ENCODE measurements around the gene TMEM19.
A peak's percentile ranks its signal among the peaks of the same experiment; 100 is the strongest.

Gene TMEM19

DNA sequence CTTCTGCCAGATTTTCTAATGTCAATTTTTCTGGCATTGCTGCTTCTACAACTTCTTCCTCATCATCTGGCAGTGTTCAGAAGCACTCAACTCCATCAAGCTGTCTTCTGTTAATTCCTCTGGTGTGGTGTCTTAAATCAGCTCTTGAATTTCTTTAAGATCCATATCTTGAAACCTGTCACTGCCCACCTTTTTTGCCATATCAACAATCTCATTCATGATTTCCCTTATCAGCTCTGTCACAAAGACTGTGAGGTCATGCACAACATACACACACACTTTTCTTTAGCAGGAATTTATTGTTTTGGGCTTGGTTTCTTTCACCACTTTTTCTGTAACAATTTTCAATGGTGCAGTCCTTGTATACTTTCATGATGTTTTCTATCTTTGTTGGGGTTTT, 14.6 kb upstream of the TMEM19 start:
- no peak overlapping the region for H3K4me3 ChIP-seq (ENCODE audit: low read length)
- H3K9ac ChIP-seq (ENCODE audit: low read length): no peak overlapping the region
- DNase-seq: peak; percentile 58
- H2BK15ac ChIP-seq (replicated peaks; ENCODE audit: low read depth): no peak overlapping the region
- H4K8ac ChIP-seq (ENCODE audit: low read depth, low read length): no peak overlapping the region
- no peak overlapping the region for H2AK5ac ChIP-seq (ENCODE audit: low read length)
- H3K27ac ChIP-seq (ENCODE audit: low read depth, low read length): no peak overlapping the region
- H3K79me2 ChIP-seq (ENCODE audit: control insufficient read depth, insufficient read depth, low read length): no peaks in the 10 kb centered on the region
- no peak overlapping the region for H3K23ac ChIP-seq (ENCODE audit: low read length)
- no peak overlapping the region for H4K5ac ChIP-seq (ENCODE audit: low read length)
- no peak overlapping the region for H3K4me2 ChIP-seq (ENCODE audit: low read length)
- no peak overlapping the region for H2BK120ac ChIP-seq (ENCODE audit: low read depth, low read length)
- no peaks in the 10 kb centered on the region for H3K36me3 ChIP-seq (ENCODE audit: control insufficient read depth, insufficient read depth, low read length)
- no peak overlapping the region for H3K4ac ChIP-seq (ENCODE audit: low read depth, low read length)
- no peak overlapping the region for H3K18ac ChIP-seq (ENCODE audit: low read length)
- no peak overlapping the region for H2BK5ac ChIP-seq (ENCODE audit: low read length)
- H3K79me1 ChIP-seq (ENCODE audit: low read length): no peaks in the 10 kb centered on the region
- no peak overlapping the region for H3K56ac ChIP-seq (ENCODE audit: low read length)
- H3K27me3 ChIP-seq (ENCODE audit: insufficient read depth, low read length, poor library complexity): no peaks in the 10 kb centered on the region
- H3K4me1 ChIP-seq (ENCODE audit: control insufficient read depth, low read depth, low read length): peaks cover 2% of the 10 kb centered on the region

DNA sequence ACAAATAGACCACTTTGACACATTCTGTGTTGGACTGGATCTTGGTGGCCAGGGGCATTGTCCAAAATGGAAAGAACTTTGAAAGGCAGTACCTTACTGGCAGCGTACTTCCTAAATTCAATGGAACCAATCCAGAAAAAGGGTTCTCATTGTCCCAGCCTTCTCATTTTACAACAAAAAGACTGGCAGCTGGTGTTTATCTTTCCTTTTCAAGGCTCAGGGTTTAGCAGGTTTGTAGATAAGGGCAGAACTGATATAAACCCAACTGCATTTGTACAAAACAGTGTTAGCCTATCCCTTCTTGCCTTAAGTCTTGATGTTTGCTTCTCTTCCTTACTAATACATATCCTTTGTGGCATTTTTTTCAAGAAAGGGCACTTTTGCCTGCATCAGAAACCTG, 14.1 kb upstream of the TMEM19 start:
- no CpG with 5 or more reads among the region's 1 CpG for WGBS (ENCODE audit: extremely low coverage, insufficient coverage, low lambda C conversion rate)
- Histone ChIP-seq H3K36me3 (ENCODE audit: control insufficient read depth, insufficient read depth, low read length) (no peaks in the 10 kb centered on the region), H2BK15ac (replicated peaks; ENCODE audit: low read depth) (no peak overlapping the region), H3K4me1 (ENCODE audit: control insufficient read depth, low read depth, low read length) (peaks cover 2% of the 10 kb centered on the region), H3K4me3 (ENCODE audit: low read length) (no peak overlapping the region), H2AK5ac (ENCODE audit: low read length) (no peak overlapping the region), H3K4me2 (ENCODE audit: low read length) (no peak overlapping the region), H3K18ac (ENCODE audit: low read length) (no peak overlapping the region), H4K8ac (ENCODE audit: low read depth, low read length) (no peak overlapping the region), H3K79me1 (ENCODE audit: low read length) (no peaks in the 10 kb centered on the region), H3K27ac (ENCODE audit: low read depth, low read length) (peak overlapping the region; percentile 33), H3K23ac (ENCODE audit: low read length) (no peak overlapping the region), H2BK5ac (ENCODE audit: low read length) (no peak overlapping the region), H3K9ac (ENCODE audit: low read length) (no peak overlapping the region), H3K79me2 (ENCODE audit: control insufficient read depth, insufficient read depth, low read length) (no peaks in the 10 kb centered on the region), H3K56ac (ENCODE audit: low read length) (no peak overlapping the region), H2BK120ac (ENCODE audit: low read depth, low read length) (no peak overlapping the region), H3K4ac (ENCODE audit: low read depth, low read length) (no peak overlapping the region), H3K27me3 (ENCODE audit: insufficient read depth, low read length, poor library complexity) (no peaks in the 10 kb centered on the region), H4K5ac (ENCODE audit: low read length) (no peak overlapping the region)
- DNase-seq: peak; percentile 79

DNA sequence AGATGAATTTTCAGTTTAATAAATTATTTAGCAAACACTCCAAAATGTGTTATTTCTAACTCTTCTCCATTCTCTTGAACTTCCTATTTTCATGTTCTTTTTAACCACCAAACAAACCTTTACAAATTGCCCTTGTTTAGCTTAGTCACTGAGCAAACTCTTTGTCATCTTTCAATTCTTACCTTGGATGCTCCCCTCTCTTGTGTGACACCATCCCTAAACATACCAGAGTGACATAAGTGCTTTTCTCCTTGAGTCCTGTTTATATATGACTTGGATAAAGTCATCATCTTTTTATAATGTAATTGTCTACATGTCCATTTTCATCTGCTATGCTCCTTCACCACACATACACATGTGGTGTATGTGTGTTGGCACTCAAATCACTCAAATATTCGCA, 3.4 kb upstream of the TMEM19 start:
- H3K27ac ChIP-seq (ENCODE audit: low read depth, low read length): no peak overlapping the region
- DNase-seq: no peak

DNA sequence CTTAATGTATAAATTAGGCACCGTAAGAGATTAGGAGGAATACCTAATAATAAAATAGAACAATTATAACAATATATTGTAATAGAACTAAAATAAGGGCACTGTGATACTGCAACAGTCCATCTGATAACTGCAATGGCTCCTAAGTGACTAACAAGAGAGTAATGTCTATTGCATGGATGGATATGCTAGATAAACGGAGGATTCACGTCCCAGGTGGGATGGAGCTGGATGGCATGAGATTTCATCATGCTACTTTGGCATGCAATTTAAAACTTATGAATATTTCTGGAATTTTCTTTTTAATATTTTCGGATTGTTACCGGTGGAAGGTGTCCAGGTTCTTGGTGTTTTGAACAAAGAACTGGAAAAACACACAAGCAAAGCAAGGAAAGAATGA, 2.2 kb upstream of the TMEM19 start:
- H3K27me3 ChIP-seq (ENCODE audit: insufficient read depth, low read length, poor library complexity): no peaks in the 10 kb centered on the region
- H3K4ac ChIP-seq (ENCODE audit: low read depth, low read length): no peak overlapping the region
- H3K4me3 ChIP-seq (ENCODE audit: low read length): no peak overlapping the region
- H3K18ac ChIP-seq (ENCODE audit: low read length): no peak overlapping the region
- H4K5ac ChIP-seq (ENCODE audit: low read length): no peak overlapping the region
- no peak for DNase-seq
- H3K23ac ChIP-seq (ENCODE audit: low read length): no peak overlapping the region
- no peak overlapping the region for H3K4me2 ChIP-seq (ENCODE audit: low read length)
- no peaks in the 10 kb centered on the region for H3K4me1 ChIP-seq (ENCODE audit: control insufficient read depth, low read depth, low read length)
- no peak overlapping the region for H3K56ac ChIP-seq (ENCODE audit: low read length)
- H2BK15ac ChIP-seq (replicated peaks; ENCODE audit: low read depth): no peak overlapping the region
- H4K8ac ChIP-seq (ENCODE audit: low read depth, low read length): no peak overlapping the region
- WGBS (ENCODE audit: extremely low coverage, insufficient coverage, low lambda C conversion rate): no CpG with 5 or more reads among the region's 5 CpGs
- no peak overlapping the region for H3K27ac ChIP-seq (ENCODE audit: low read depth, low read length)
- H3K9ac ChIP-seq (ENCODE audit: low read length): no peak overlapping the region
- H2BK120ac ChIP-seq (ENCODE audit: low read depth, low read length): no peak overlapping the region
- H3K79me1 ChIP-seq (ENCODE audit: low read length): no peaks in the 10 kb centered on the region
- no peak overlapping the region for H2AK5ac ChIP-seq (ENCODE audit: low read length)
- H2BK5ac ChIP-seq (ENCODE audit: low read length): no peak overlapping the region
- H3K79me2 ChIP-seq (ENCODE audit: control insufficient read depth, insufficient read depth, low read length): no peaks in the 10 kb centered on the region
- no peaks in the 10 kb centered on the region for H3K36me3 ChIP-seq (ENCODE audit: control insufficient read depth, insufficient read depth, low read length)

More for the DNA sequence above, 3.4 kb upstream of the TMEM19 start:
- WGBS (ENCODE audit: extremely low coverage, insufficient coverage, low lambda C conversion rate): no CpG with 5 or more reads among the region's 1 CpG
- H4K5ac ChIP-seq (ENCODE audit: low read length): no peak overlapping the region
- H3K27me3 ChIP-seq (ENCODE audit: insufficient read depth, low read length, poor library complexity): no peaks in the 10 kb centered on the region
- no peak overlapping the region for H2BK120ac ChIP-seq (ENCODE audit: low read depth, low read length)
- H3K4me2 ChIP-seq (ENCODE audit: low read length): no peak overlapping the region
- no peak overlapping the region for H3K4ac ChIP-seq (ENCODE audit: low read depth, low read length)
- H3K4me1 ChIP-seq (ENCODE audit: control insufficient read depth, low read depth, low read length): no peaks in the 10 kb centered on the region
- H3K4me3 ChIP-seq (ENCODE audit: low read length): no peak overlapping the region
- H2BK5ac ChIP-seq (ENCODE audit: low read length): no peak overlapping the region
- no peak overlapping the region for H4K8ac ChIP-seq (ENCODE audit: low read depth, low read length)
- no peak overlapping the region for H3K9ac ChIP-seq (ENCODE audit: low read length)
- H2BK15ac ChIP-seq (replicated peaks; ENCODE audit: low read depth): no peak overlapping the region
- no peaks in the 10 kb centered on the region for H3K79me2 ChIP-seq (ENCODE audit: control insufficient read depth, insufficient read depth, low read length)
- H3K18ac ChIP-seq (ENCODE audit: low read length): no peak overlapping the region
- no peak overlapping the region for H3K23ac ChIP-seq (ENCODE audit: low read length)
- no peak overlapping the region for H3K56ac ChIP-seq (ENCODE audit: low read length)
- H3K36me3 ChIP-seq (ENCODE audit: control insufficient read depth, insufficient read depth, low read length): no peaks in the 10 kb centered on the region
- H2AK5ac ChIP-seq (ENCODE audit: low read length): no peak overlapping the region
- H3K79me1 ChIP-seq (ENCODE audit: low read length): no peaks in the 10 kb centered on the region

DNA sequence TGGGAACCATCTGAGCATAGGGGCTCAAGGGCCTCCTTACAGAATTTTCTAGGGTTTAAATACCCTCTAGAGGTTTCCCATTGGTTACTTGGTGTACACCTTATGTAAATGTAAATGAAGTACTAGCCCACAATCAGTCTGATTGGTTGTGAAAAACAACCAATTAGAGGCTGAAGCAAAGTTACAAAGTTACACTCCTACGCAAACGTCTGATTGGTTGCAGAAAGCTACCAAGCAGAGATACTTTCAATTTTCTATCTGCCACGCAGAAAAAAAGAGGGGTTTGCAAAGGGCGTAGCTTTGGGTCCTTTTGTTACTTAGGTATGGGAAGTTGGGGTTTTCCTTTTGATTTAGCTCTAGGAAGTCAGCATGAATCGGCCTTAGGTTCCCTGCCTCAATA, 1.8 kb upstream of the TMEM19 start:
- Histone ChIP-seq H3K4me1 (ENCODE audit: control insufficient read depth, low read depth, low read length) (no peaks in the 10 kb centered on the region), H3K79me1 (ENCODE audit: low read length) (no peaks in the 10 kb centered on the region), H2BK5ac (ENCODE audit: low read length) (no peak overlapping the region), H3K56ac (ENCODE audit: low read length) (no peak overlapping the region), H2BK120ac (ENCODE audit: low read depth, low read length) (no peak overlapping the region), H3K23ac (ENCODE audit: low read length) (no peak overlapping the region), H3K27me3 (ENCODE audit: insufficient read depth, low read length, poor library complexity) (no peaks in the 10 kb centered on the region), H3K36me3 (ENCODE audit: control insufficient read depth, insufficient read depth, low read length) (no peaks in the 10 kb centered on the region), H2BK15ac (replicated peaks; ENCODE audit: low read depth) (no peak overlapping the region), H3K18ac (ENCODE audit: low read length) (no peak overlapping the region), H3K27ac (ENCODE audit: low read depth, low read length) (no peak overlapping the region), H3K4me2 (ENCODE audit: low read length) (no peak overlapping the region), H4K8ac (ENCODE audit: low read depth, low read length) (no peak overlapping the region), H4K5ac (ENCODE audit: low read length) (no peak overlapping the region), H2AK5ac (ENCODE audit: low read length) (no peak overlapping the region), H3K79me2 (ENCODE audit: control insufficient read depth, insufficient read depth, low read length) (no peaks in the 10 kb centered on the region), H3K9ac (ENCODE audit: low read length) (no peak overlapping the region), H3K4ac (ENCODE audit: low read depth, low read length) (no peak overlapping the region), H3K4me3 (ENCODE audit: low read length) (no peak overlapping the region)
- no CpG with 5 or more reads among the region's 5 CpGs for WGBS (ENCODE audit: extremely low coverage, insufficient coverage, low lambda C conversion rate)
- peak; percentile 16 for DNase-seq

DNA sequence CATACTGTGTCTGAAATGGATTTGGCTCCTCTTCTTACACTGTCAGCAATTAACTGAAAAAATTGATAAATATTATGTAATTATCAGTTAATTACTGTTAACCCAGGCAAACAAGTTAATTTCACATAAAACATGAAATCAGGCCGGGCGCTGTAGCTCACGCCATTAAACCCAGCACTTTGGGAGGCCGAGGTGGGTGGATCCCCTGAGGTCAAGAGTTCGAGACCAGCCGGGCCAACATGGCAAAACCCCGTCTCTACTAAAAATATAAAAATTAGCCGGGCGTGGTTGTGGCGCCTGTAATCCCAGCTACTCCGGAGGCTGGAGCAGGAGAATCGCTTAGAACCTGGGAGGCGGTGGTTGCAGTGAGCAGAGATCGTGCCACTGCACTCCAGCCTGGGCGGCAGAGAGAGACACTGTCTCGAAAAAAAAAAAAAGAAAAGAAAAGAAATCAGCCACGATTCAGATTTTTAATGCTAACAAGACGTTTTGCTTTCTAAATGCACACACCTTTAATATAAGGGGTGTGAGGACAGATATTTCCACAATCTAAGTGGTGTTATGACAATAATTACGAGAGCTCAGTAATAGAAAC, 473 bp upstream of the TMEM19 start:
- peak overlapping the region; percentile 96 for H3K56ac ChIP-seq (ENCODE audit: low read length)
- H2BK15ac ChIP-seq (replicated peaks; ENCODE audit: low read depth): no peak overlapping the region
- no peaks in the 10 kb centered on the region for H3K79me1 ChIP-seq (ENCODE audit: low read length)
- H3K4me3 ChIP-seq (ENCODE audit: low read length): no peak overlapping the region
- H3K4me2 ChIP-seq (ENCODE audit: low read length): peak overlapping the region; percentile 53
- H3K18ac ChIP-seq (ENCODE audit: low read length): no peak overlapping the region
- H3K36me3 ChIP-seq (ENCODE audit: control insufficient read depth, insufficient read depth, low read length): no peaks in the 10 kb centered on the region
- no peak overlapping the region for H2BK120ac ChIP-seq (ENCODE audit: low read depth, low read length)
- no peaks in the 10 kb centered on the region for H3K4me1 ChIP-seq (ENCODE audit: control insufficient read depth, low read depth, low read length)
- H2AK5ac ChIP-seq (ENCODE audit: low read length): no peak overlapping the region
- H3K27me3 ChIP-seq (ENCODE audit: insufficient read depth, low read length, poor library complexity): no peaks in the 10 kb centered on the region
- no peak overlapping the region for H4K5ac ChIP-seq (ENCODE audit: low read length)
- no peak overlapping the region for H3K23ac ChIP-seq (ENCODE audit: low read length)
- DNase-seq: no peak
- H3K9ac ChIP-seq (ENCODE audit: low read length): peak overlapping the region; percentile 89
- H2BK5ac ChIP-seq (ENCODE audit: low read length): no peak overlapping the region
- no peak overlapping the region for H3K4ac ChIP-seq (ENCODE audit: low read depth, low read length)
- H4K8ac ChIP-seq (ENCODE audit: low read depth, low read length): no peak overlapping the region
- H3K27ac ChIP-seq (ENCODE audit: low read depth, low read length): no peak overlapping the region
- no peaks in the 10 kb centered on the region for H3K79me2 ChIP-seq (ENCODE audit: control insufficient read depth, insufficient read depth, low read length)
- WGBS (ENCODE audit: extremely low coverage, insufficient coverage, low lambda C conversion rate): no CpG with 5 or more reads among the region's 19 CpGs
